PFSK-1 (cell line): ENCODE measurements around the gene RIMS4.

Source experiments
- POLR2AphosphoS5 ChIP-seq: IDR thresholded peaks from 2 replicates; pipeline ENCODE4 v1.6.1; 2012; ENCODE audit warnings: low read depth, mild to moderate bottlenecking, control low read depth, low read length, moderate library complexity
- TF ChIP-seq, protein P1 (sequence below), 2 experiments: IDR thresholded peaks; 2 replicates each; pipeline versions ENCODE4 v1.6.1 to v1.8.0; 2011 to 2012; ENCODE audit warnings: low read depth in 2 of 2, low read length in 2 of 2, control low read depth in 1 of 2, inconsistent platforms in 1 of 2, mild to moderate bottlenecking in 1 of 2, moderate library complexity in 1 of 2; ENCODE audit not compliant: insufficient read depth in 1 of 2

DNA sequence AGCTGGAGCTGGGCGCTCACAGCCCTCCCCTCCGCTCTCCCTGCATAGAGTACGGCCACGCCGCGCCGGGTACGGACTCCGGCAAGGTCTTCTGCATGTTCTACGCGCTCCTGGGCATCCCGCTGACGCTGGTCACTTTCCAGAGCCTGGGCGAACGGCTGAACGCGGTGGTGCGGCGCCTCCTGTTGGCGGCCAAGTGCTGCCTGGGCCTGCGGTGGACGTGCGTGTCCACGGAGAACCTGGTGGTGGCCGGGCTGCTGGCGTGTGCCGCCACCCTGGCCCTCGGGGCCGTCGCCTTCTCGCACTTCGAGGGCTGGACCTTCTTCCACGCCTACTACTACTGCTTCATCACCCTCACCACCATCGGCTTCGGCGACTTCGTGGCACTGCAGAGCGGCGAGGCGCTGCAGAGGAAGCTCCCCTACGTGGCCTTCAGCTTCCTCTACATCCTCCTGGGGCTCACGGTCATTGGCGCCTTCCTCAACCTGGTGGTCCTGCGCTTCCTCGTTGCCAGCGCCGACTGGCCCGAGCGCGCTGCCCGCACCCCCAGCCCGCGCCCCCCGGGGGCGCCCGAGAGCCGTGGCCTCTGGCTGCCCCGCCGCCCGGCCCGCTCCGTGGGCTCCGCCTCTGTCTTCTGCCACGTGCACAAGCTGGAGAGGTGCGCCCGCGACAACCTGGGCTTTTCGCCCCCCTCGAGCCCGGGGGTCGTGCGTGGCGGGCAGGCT is 60.1 kb downstream of the RIMS4 start:
- TF ChIP-seq POLR2AphosphoS5 = no peak
- TF ChIP-seq, protein P1, sequence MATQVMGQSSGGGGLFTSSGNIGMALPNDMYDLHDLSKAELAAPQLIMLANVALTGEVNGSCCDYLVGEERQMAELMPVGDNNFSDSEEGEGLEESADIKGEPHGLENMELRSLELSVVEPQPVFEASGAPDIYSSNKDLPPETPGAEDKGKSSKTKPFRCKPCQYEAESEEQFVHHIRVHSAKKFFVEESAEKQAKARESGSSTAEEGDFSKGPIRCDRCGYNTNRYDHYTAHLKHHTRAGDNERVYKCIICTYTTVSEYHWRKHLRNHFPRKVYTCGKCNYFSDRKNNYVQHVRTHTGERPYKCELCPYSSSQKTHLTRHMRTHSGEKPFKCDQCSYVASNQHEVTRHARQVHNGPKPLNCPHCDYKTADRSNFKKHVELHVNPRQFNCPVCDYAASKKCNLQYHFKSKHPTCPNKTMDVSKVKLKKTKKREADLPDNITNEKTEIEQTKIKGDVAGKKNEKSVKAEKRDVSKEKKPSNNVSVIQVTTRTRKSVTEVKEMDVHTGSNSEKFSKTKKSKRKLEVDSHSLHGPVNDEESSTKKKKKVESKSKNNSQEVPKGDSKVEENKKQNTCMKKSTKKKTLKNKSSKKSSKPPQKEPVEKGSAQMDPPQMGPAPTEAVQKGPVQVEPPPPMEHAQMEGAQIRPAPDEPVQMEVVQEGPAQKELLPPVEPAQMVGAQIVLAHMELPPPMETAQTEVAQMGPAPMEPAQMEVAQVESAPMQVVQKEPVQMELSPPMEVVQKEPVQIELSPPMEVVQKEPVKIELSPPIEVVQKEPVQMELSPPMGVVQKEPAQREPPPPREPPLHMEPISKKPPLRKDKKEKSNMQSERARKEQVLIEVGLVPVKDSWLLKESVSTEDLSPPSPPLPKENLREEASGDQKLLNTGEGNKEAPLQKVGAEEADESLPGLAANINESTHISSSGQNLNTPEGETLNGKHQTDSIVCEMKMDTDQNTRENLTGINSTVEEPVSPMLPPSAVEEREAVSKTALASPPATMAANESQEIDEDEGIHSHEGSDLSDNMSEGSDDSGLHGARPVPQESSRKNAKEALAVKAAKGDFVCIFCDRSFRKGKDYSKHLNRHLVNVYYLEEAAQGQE (IDR thresholded peaks at IDR 0.05; ENCODE audit: insufficient read depth in 1 of 2, low read depth in 2 of 2, low read length in 2 of 2) = no peak
